Hepatocyte (in vitro differentiated cells): Measurements from ENCODE around the gene SLC15A3.

Source experiments
- CTCF ChIP-seq: fragments of 200-600 bp; sonication (generic); IDR thresholded peaks from 2 replicates; pipeline ENCODE4 v1.5.1; 2016; ENCODE audit warnings: antibody characterized with exemption, mild to moderate bottlenecking; ENCODE audit not compliant: poor library complexity
- EZH2 ChIP-seq: fragments of 200-600 bp; sonication (generic); IDR thresholded peaks from 2 replicates; pipeline ENCODE4 v1.6.1; 2016; ENCODE audit warnings: antibody characterized with exemption, mild to moderate bottlenecking, borderline replicate concordance
- EZH2phosphoT487 ChIP-seq: fragments of 200-600 bp; sonication (generic); IDR thresholded peaks from one replicate; pipeline ENCODE4 v1.6.1; 2018; ENCODE audit warnings: antibody characterized with exemption, mild to moderate bottlenecking, low read depth, moderate library complexity; ENCODE audit not compliant: unreplicated experiment, severe bottlenecking

GRCh38 chr11:60889869-60890311 lies 62.1 kb downstream of the SLC15A3 start:
- TF ChIP-seq CTCF (no peak), EZH2 (no peak), EZH2phosphoT487 (no peak)
